Epithelial cell of esophagus (primary cell): Measurements from ENCODE around the gene MYPN.
"Not testable (repeated sequence)": the region's sequence is repeated elsewhere in the genome, so short reads cannot be mapped to it uniquely, and the experiment has no call there.

ENCODE experiments used
- DNase-seq: peaks from one replicate; pipeline ENCODE4 v3.0.0; 2010; ENCODE audit warnings: low read depth
- H3K4me3 ChIP-seq: 2 replicates; pipeline ENCODE4 v1.5.1; 2011; ENCODE audit warnings: mild to moderate bottlenecking, low read length, control low read depth
- CTCF ChIP-seq: IDR thresholded peaks from 2 replicates; pipeline ENCODE4 v1.5.1; 2011; ENCODE audit warnings: low read depth, mild to moderate bottlenecking, low read length, control low read depth, inconsistent platforms; ENCODE audit not compliant: insufficient read depth; ENCODE audit errors: missing control alignments

Gene MYPN

DNA sequence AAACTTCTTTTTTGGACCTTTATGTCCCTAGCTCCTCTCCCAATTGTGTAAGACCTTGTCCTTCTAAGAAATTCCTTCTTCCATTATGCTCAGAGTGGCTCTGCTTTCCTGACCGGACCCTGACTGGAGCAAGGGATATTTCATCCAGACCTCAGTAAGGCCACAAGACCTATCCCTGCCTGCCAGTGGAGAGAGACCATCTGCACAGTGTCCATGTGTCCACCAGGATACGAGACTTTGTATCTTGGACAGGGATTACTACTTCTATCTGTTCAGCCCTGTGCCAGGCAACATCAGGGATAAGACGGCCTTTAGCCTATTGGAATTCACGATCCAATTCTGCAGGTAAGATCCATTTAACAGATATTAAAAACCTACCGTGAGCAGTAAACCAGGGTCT is 129.8 kb downstream of the MYPN start:
- no peak for DNase-seq
- no peak for TF ChIP-seq CTCF
- H3K4me3 ChIP-seq, result no peak overlapping the region

DNA sequence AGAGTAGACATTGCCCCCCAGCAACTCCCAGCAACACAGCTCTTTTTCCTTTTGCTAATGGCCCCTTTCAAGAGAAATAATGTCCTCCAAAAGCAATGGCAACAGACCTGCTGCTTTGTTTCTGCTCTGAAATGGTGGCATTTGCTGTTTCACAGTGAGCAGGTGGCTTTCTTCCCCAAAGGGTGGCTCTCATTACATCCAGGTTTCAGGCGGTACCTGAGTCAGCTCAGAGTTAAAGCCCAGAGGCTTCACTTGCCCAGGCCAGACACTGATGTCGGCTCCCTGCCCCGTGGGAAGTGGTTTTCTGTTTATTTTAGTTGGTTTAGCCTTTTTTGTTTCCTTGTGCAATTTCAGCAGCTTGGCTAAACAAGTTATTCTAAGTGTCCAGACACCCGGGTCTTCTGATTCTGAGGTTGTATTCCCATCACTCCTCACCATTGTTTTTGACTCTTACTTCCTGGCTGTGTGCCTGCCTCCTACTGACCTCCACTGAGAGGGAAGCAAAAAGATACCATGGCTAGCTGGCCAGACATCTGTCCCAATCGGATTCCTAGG is 130.4 kb downstream of the MYPN start:
- no peak overlapping the region for H3K4me3 ChIP-seq
- peak; percentile 31 for DNase-seq
- no peak for TF ChIP-seq CTCF

GRCh38 chr10:68242051-68242450 is 132.8 kb downstream of the MYPN start:
- no peak overlapping the region for H3K4me3 ChIP-seq
- TF ChIP-seq CTCF, result no peak
- DNase-seq, result no peak

DNA sequence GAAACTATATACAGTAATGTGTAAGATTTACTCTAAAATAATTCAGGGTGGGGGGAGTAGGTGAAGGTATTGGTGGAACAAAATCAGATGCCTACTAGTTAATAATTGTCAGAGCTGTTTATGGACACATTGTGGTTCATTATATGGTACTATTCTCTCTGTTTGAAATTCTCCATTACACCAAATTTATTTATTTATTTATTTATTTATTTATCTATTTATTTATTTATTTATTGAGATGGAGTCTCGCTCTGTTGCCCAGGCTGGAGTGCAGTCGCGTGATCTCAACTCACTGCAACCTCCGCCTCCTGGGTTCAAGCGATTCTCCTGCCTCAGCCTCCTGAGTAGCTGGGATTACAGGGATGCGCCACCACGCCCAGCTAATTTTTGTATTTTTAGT is 137.1 kb downstream of the MYPN start:
- DNase-seq, H3K4me3 ChIP-seq: not testable (repeated sequence)

DNA sequence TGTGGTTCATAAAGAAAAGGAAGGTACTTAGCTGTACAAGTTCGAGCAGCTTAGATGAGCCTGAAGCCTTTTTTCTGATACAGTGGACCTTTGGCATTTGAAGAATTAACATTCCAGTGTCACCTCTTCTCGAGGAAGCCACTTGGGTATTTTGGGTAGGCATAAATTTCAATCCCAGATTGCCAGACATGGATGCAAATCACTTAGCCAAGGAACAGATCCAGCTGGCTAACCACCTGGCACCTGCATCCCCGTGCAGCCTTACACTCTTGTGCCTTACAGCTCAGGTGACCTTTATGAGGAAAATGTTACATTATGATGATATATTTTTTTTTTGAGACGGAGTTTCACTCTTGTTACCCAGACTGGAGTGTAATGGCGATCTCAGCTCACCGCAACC is 138.6 kb downstream of the MYPN start:
- DNase-seq, result no peak
- TF ChIP-seq CTCF, result no peak
- H3K4me3 ChIP-seq, result no peak overlapping the region

GRCh38 chr10:68249297-68249696 is 140.0 kb downstream of the MYPN start:
- no peak for TF ChIP-seq CTCF
- DNase-seq, result no peak
- no peak overlapping the region for H3K4me3 ChIP-seq

- H3K4me3 ChIP-seq, result no peak overlapping the region
- TF ChIP-seq CTCF, result no peak
- DNase-seq, result no peak
Observed at GRCh38 chr10:68251151-68251550, 141.9 kb downstream of the MYPN start.
